Measurements from ENCODE around the gene SEMA3B.

DNA sequence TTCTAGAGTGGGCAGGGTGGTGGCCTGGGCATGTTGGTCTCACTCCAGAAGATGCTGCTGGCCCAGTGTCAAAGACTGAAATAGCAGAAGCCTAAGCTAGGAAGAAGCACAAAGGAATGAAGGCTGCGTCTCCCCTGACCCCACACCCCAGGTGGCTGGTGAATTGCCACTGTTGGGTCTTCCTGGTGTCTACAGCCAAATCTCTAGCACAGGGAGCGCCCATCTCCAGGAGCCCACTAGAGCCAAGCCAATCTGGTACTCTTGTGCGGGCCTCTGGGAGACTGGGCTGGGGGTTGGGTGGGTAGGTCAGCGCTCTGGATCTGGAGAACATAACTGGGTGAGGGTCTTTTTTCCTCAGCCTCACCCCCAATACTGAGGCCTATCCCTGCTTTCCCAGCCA is 58.2 kb downstream of the SEMA3B start:
- TF ChIP-seq, protein P1, sequence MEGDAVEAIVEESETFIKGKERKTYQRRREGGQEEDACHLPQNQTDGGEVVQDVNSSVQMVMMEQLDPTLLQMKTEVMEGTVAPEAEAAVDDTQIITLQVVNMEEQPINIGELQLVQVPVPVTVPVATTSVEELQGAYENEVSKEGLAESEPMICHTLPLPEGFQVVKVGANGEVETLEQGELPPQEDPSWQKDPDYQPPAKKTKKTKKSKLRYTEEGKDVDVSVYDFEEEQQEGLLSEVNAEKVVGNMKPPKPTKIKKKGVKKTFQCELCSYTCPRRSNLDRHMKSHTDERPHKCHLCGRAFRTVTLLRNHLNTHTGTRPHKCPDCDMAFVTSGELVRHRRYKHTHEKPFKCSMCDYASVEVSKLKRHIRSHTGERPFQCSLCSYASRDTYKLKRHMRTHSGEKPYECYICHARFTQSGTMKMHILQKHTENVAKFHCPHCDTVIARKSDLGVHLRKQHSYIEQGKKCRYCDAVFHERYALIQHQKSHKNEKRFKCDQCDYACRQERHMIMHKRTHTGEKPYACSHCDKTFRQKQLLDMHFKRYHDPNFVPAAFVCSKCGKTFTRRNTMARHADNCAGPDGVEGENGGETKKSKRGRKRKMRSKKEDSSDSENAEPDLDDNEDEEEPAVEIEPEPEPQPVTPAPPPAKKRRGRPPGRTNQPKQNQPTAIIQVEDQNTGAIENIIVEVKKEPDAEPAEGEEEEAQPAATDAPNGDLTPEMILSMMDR (IDR thresholded peaks at IDR 0.05): no peak
- TF ChIP-seq POLR2A (IDR thresholded peaks at IDR 0.05; ENCODE audit: low read depth): no peak
- no peak for TF ChIP-seq POLR2AphosphoS5 (IDR thresholded peaks at IDR 0.05)

All from esophagus muscularis mucosa (tissue), 3 donors.